Neural cell (in vitro differentiated cells): ENCODE results near the gene ERBB2. TPM values are rescaled to one million over a fixed set of nuclear protein-coding genes. Genes with fewer than 3 reads are reported as not detected.

Source experiments
- H2AFZ ChIP-seq: fragments of 200-600, 300-800 bp; sonication (generic), shearing (Covaris generic); 2 replicates; pipeline ENCODE4 v1.6.0; 2014; ENCODE audit warnings: low read depth, mild to moderate bottlenecking, antibody characterized with exemption, low read length, moderate library complexity
- H3F3A ChIP-seq: fragments of 200-600 bp; shearing (Covaris generic); 2 replicates; pipeline ENCODE4 v1.6.1; 2016; ENCODE audit warnings: mild to moderate bottlenecking, moderate library complexity, mixed read lengths, antibody characterized with exemption, low read length; ENCODE audit not compliant: insufficient read depth, poor library complexity, severe bottlenecking
- H3K27ac ChIP-seq: fragments of 200-600, 300-800 bp; sonication (generic), shearing (Covaris generic); 2 replicates; pipeline ENCODE4 v1.5.1; 2014; ENCODE audit warnings: mild to moderate bottlenecking, low read length, moderate library complexity
- H3K27me3 ChIP-seq: fragments of 300-800, 200-600 bp; sonication (generic), shearing (Covaris generic); 2 replicates; pipeline ENCODE4 v1.6.0; 2014; ENCODE audit warnings: mild to moderate bottlenecking, low read depth, low read length, moderate library complexity; ENCODE audit not compliant: insufficient read depth
- H3K36me3 ChIP-seq: fragments of 300-800, 200-600 bp; sonication (generic), shearing (Covaris generic); 2 replicates; pipeline ENCODE4 v1.5.1; 2014; ENCODE audit warnings: mild to moderate bottlenecking, antibody characterized with exemption, low read length, moderate library complexity; ENCODE audit not compliant: insufficient read depth
- H3K4me2 ChIP-seq: fragments of 300-800, 200-600 bp; sonication (generic), shearing (Covaris generic); 2 replicates; pipeline ENCODE4 v1.6.0; 2014; ENCODE audit warnings: mild to moderate bottlenecking, low read length
- H3K4me3 ChIP-seq: fragments of 300-800, 200-600 bp; sonication (generic), shearing (Covaris generic); 2 replicates; pipeline ENCODE4 v1.5.1; 2014; ENCODE audit warnings: mild to moderate bottlenecking, low read length, moderate library complexity
- H3K79me2 ChIP-seq: fragments of 200-600 bp; shearing (Covaris generic); replicated peaks from 2 replicates; pipeline ENCODE4 v1.6.0; 2014; ENCODE audit warnings: mild to moderate bottlenecking, low read length, moderate library complexity; ENCODE audit not compliant: insufficient read depth
- H3K9ac ChIP-seq: fragments of 300-800, 200-600 bp; sonication (generic), shearing (Covaris generic); 2 replicates; pipeline ENCODE4 v1.6.1; 2016; ENCODE audit warnings: mild to moderate bottlenecking, low read length, mixed read lengths
- H3K9me2 ChIP-seq: fragments of 200-600 bp; shearing (Covaris generic); 2 replicates; pipeline ENCODE4 v1.6.1; 2016; ENCODE audit warnings: mild to moderate bottlenecking, low read length, mixed read lengths; ENCODE audit not compliant: insufficient read depth
- H3K9me3 ChIP-seq: fragments of 200-600, 300-800 bp; sonication (generic), shearing (Covaris generic); 2 replicates; pipeline ENCODE4 v1.6.1; 2016; ENCODE audit warnings: mild to moderate bottlenecking, mixed run types, low read length, moderate library complexity, mixed read lengths
- H4K20me1 ChIP-seq: fragments of 200-600 bp; shearing (Covaris generic); 2 replicates; pipeline ENCODE4 v1.6.1; 2016; ENCODE audit warnings: mild to moderate bottlenecking, mixed run types; ENCODE audit not compliant: insufficient read depth
- EP300 ChIP-seq: fragments of 450-650 bp; conservative IDR thresholded peaks from 2 replicates; pipeline ENCODE4 v1.6.1; 2014; ENCODE audit warnings: antibody characterized with exemption, mild to moderate bottlenecking, moderate library complexity; ENCODE audit not compliant: poor library complexity, severe bottlenecking
- EZH2 ChIP-seq: fragments of 200-600, 300-800 bp; shearing (Covaris generic), sonication (generic); IDR thresholded peaks from 2 replicates; pipeline ENCODE4 v1.6.1; 2014; ENCODE audit warnings: antibody characterized with exemption, low read length, borderline replicate concordance, mild to moderate bottlenecking; ENCODE audit not compliant: insufficient read depth, poor library complexity, severe bottlenecking
- MXI1 ChIP-seq: fragments of 450-650 bp; conservative IDR thresholded peaks from 2 replicates; pipeline ENCODE4 v1.6.1; 2014; ENCODE audit warnings: antibody characterized with exemption, mild to moderate bottlenecking; ENCODE audit not compliant: poor library complexity, severe bottlenecking
- POLR2AphosphoS5 ChIP-seq: IDR thresholded peaks from 2 replicates; pipeline ENCODE4 v1.6.1; 2012
- RAD21 ChIP-seq: fragments of 450-650 bp; conservative IDR thresholded peaks from 2 replicates; pipeline ENCODE4 v1.6.1; 2014; ENCODE audit warnings: antibody characterized with exemption, mild to moderate bottlenecking, moderate library complexity
- SMC3 ChIP-seq: fragments of 450-650 bp; conservative IDR thresholded peaks from 2 replicates; pipeline ENCODE4 v1.6.1; 2014; ENCODE audit warnings: antibody characterized with exemption, mild to moderate bottlenecking, moderate library complexity; ENCODE audit not compliant: poor library complexity
- TAF1 ChIP-seq: IDR thresholded peaks from 2 replicates; pipeline ENCODE4 v1.6.1; 2012; ENCODE audit warnings: low read depth
- polyA plus RNA-seq: library from polyadenylated mRNA; depleted of rRNA; stranded (reverse); fragments of >200 nt; gene quantifications from 2 replicates; pipeline ENCODE4 v1.2.3, GENCODE V29; 2014
- TF ChIP-seq, protein P1 (sequence below): IDR thresholded peaks from 2 replicates; pipeline ENCODE4 v1.6.1; 2012; ENCODE audit warnings: borderline replicate concordance
- TF ChIP-seq, protein P2 (sequence below): fragments of 450-650 bp; IDR thresholded peaks from 2 replicates; pipeline ENCODE4 v1.5.1; 2014; ENCODE audit warnings: antibody characterized with exemption, mild to moderate bottlenecking, moderate library complexity; ENCODE audit not compliant: poor library complexity, severe bottlenecking

The ERBB2 gene
- polyA plus RNA-seq, 1 donor from 2014 or later, result 16.0 TPM

DNA sequence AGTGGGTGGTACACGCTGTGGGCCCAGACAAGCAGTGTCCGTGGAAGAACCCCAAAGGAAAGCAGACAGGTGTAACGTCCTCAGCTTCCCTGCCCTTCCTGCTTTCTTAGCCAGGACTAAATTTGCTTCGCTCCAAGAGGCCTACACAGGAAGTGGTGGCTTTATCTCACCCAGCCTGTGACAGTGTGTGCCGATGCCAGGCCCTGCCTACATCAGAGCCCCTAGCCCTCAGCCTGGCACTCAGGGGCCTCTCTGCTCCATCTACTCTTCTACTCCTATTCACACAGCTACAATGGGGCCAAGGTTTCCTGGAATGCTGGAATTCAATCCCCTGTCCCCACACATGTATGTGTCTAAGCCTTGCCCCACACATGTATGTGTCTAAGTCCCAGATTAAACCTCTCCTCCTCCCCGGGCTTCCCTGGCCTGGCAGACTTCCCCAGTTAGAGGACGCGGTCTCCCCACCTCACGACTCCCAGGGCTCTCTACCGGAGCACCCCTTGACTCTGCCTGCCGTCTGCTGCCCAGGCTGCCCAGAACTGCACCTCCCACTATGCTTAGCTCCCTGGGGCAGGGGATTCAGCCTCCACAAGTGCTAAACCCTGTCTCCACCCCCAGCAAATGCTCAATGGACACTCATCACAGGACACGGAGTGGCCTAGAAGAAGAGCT lies 20.2 kb upstream of the ERBB2 start:
- TF ChIP-seq POLR2AphosphoS5, result no peak
- TF ChIP-seq, protein P1, sequence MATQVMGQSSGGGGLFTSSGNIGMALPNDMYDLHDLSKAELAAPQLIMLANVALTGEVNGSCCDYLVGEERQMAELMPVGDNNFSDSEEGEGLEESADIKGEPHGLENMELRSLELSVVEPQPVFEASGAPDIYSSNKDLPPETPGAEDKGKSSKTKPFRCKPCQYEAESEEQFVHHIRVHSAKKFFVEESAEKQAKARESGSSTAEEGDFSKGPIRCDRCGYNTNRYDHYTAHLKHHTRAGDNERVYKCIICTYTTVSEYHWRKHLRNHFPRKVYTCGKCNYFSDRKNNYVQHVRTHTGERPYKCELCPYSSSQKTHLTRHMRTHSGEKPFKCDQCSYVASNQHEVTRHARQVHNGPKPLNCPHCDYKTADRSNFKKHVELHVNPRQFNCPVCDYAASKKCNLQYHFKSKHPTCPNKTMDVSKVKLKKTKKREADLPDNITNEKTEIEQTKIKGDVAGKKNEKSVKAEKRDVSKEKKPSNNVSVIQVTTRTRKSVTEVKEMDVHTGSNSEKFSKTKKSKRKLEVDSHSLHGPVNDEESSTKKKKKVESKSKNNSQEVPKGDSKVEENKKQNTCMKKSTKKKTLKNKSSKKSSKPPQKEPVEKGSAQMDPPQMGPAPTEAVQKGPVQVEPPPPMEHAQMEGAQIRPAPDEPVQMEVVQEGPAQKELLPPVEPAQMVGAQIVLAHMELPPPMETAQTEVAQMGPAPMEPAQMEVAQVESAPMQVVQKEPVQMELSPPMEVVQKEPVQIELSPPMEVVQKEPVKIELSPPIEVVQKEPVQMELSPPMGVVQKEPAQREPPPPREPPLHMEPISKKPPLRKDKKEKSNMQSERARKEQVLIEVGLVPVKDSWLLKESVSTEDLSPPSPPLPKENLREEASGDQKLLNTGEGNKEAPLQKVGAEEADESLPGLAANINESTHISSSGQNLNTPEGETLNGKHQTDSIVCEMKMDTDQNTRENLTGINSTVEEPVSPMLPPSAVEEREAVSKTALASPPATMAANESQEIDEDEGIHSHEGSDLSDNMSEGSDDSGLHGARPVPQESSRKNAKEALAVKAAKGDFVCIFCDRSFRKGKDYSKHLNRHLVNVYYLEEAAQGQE, result no peak
- TF ChIP-seq SMC3, result no peak
- TF ChIP-seq MXI1, result no peak
- TF ChIP-seq TAF1, result no peak
- TF ChIP-seq RAD21, result no peak
- no peak for TF ChIP-seq EP300
- TF ChIP-seq EZH2, result no peak
- TF ChIP-seq, protein P2, sequence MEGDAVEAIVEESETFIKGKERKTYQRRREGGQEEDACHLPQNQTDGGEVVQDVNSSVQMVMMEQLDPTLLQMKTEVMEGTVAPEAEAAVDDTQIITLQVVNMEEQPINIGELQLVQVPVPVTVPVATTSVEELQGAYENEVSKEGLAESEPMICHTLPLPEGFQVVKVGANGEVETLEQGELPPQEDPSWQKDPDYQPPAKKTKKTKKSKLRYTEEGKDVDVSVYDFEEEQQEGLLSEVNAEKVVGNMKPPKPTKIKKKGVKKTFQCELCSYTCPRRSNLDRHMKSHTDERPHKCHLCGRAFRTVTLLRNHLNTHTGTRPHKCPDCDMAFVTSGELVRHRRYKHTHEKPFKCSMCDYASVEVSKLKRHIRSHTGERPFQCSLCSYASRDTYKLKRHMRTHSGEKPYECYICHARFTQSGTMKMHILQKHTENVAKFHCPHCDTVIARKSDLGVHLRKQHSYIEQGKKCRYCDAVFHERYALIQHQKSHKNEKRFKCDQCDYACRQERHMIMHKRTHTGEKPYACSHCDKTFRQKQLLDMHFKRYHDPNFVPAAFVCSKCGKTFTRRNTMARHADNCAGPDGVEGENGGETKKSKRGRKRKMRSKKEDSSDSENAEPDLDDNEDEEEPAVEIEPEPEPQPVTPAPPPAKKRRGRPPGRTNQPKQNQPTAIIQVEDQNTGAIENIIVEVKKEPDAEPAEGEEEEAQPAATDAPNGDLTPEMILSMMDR, result no peak
- Histone ChIP-seq H3F3A (no peaks in the 10 kb centered on the region), H3K27me3 (no peaks in the 10 kb centered on the region), H3K9me3 (no peaks in the 10 kb centered on the region), H3K9me2 (no peaks in the 10 kb centered on the region), H3K36me3 (no peaks in the 10 kb centered on the region), H3K4me2 (no peak overlapping the region), H2AFZ (no peak overlapping the region), H3K79me2 (no peaks in the 10 kb centered on the region), H4K20me1 (no peaks in the 10 kb centered on the region), H3K9ac (no peak overlapping the region), H3K4me3 (no peak overlapping the region), H3K27ac (no peak overlapping the region)

DNA sequence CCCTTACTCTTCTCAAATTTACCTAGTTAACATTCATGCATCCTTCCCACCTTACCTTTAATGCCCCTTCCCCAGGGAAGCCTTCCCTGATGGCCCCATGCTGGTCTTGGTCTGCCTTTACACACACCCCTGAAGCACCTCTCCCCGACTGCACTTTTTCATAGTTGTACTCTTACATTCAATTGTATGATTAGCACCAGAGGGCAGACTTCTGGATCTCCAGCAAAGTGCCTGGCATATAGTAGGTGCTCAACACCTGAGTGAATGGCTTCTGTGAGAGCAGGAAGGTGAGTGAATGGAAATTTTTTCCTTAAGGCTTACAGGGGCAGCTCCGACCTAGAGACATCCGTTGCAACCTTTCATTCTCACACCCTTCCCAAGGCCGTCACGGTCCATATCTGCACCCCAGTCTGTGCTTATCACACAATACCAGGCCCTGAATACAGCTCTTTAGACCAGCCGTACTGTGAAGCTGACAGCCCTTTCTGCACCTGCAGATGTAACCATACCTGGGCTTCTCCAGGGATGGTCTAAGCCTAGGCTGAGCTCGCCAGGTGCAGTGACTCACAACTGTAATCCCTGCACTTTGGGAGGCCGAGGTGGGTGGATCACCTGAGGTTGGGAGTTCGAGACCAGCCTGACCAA lies 16.4 kb upstream of the ERBB2 start:
- TF ChIP-seq, protein P2, result no peak
- TF ChIP-seq TAF1 (no peak), EP300 (no peak), POLR2AphosphoS5 (no peak), MXI1 (no peak), RAD21 (no peak), EZH2 (no peak), SMC3 (no peak)
- TF ChIP-seq, protein P1, result no peak
- H3K9ac ChIP-seq, result no peak overlapping the region
- no peak overlapping the region for H3K4me3 ChIP-seq
- H3F3A ChIP-seq, result no peaks in the 10 kb centered on the region
- no peaks in the 10 kb centered on the region for H3K9me3 ChIP-seq
- H3K79me2 ChIP-seq, result no peaks in the 10 kb centered on the region
- H2AFZ ChIP-seq, result no peak overlapping the region
- no peaks in the 10 kb centered on the region for H4K20me1 ChIP-seq
- H3K36me3 ChIP-seq, result no peaks in the 10 kb centered on the region
- no peaks in the 10 kb centered on the region for H3K9me2 ChIP-seq
- H3K27me3 ChIP-seq, result no peaks in the 10 kb centered on the region
- no peak overlapping the region for H3K27ac ChIP-seq
- no peak overlapping the region for H3K4me2 ChIP-seq
